ENCODE data around the gene RCN1.

Gene RCN1

GRCh38 chr11:32154275-32154674 lies 63.4 kb downstream of the RCN1 start:
- H3K27me3 ChIP-seq (ENCODE audit: low read length) = no peaks in the 10 kb centered on the region
- TF ChIP-seq CTCF (IDR thresholded peaks at IDR 0.05; ENCODE audit: insufficient read depth, low read length, poor library complexity, severe bottlenecking) (no peak), EZH2phosphoT487 (conservative IDR thresholded peaks at IDR 0.05; ENCODE audit: low read length) (no peak)
- no peaks in the 10 kb centered on the region for H3K9me3 ChIP-seq (ENCODE audit: insufficient read depth, low read length)
- no peaks in the 10 kb centered on the region for H3F3A ChIP-seq (ENCODE audit: insufficient read depth)
- H3K36me3 ChIP-seq (ENCODE audit: low read length) = no peaks in the 10 kb centered on the region
- H3K9me2 ChIP-seq (replicated peaks; ENCODE audit: insufficient read depth, low read length) = no peaks in the 10 kb centered on the region
- no peak overlapping the region for H3K27ac ChIP-seq (ENCODE audit: low read depth, low read length)
- H3K4me2 ChIP-seq (ENCODE audit: low read depth, low read length, poor library complexity, severe bottlenecking) = no peak overlapping the region
- no peak overlapping the region for H3K4me3 ChIP-seq (ENCODE audit: insufficient read depth, low read length, poor library complexity, severe bottlenecking)
- H2AFZ ChIP-seq (ENCODE audit: low read depth, low read length, severe bottlenecking) = no peak overlapping the region
- H3K9ac ChIP-seq (ENCODE audit: low read length) = no peak overlapping the region
- no peaks in the 10 kb centered on the region for H4K20me1 ChIP-seq (ENCODE audit: low read depth, low read length)
- H3K79me2 ChIP-seq (ENCODE audit: insufficient read depth, low read length) = no peaks in the 10 kb centered on the region
